HCT116 (cell line): ENCODE measurements around the gene ARHGAP28. TPM values are rescaled to one million over a fixed set of nuclear protein-coding genes. Genes with fewer than 3 reads are reported as not detected.

Experiments
- ATAC-seq: fragments of 200-7000 bp; cut with Tn5 transposase; 2 replicates; pipeline ENCODE4 v1.9.1; 2020; ENCODE audit warnings: mild to moderate bottlenecking, moderate library complexity
- BruUV-seq: library from RNA; stranded (reverse); fragments of 400-500 nt; replicated peaks from 2 replicates; lab custom pipeline; 2021; lab: Mats Ljungman, UMichigan
- CTCF ChIA-PET: fragments of 300-600 bp; sonication (Branson Sonifier 250); formaldehyde crosslinking; loops from one replicate; lab custom pipeline; 2021; ENCODE audit warnings: antibody characterized with exemption; lab: Charles Lee
- POLR2A ChIA-PET: fragments of 300-600, 350-600 bp; sonication (Branson Sonifier 250); formaldehyde crosslinking; loops from one replicate; lab custom pipeline; 2021; ENCODE audit warnings: antibody characterized with exemption; lab: Charles Lee
- RAD21 ChIA-PET, 2 experiments: fragments of 300-600 bp; sonication (Branson Sonifier 250); formaldehyde crosslinking; loops; one replicate each; lab custom pipeline; 2023; ENCODE audit warnings: low total read pairs in 2 of 2; ENCODE audit not compliant: uncharacterized antibody in 2 of 2, unreplicated experiment in 2 of 2, low non-redundant PET in 1 of 2; lab: Charles Lee
- DNase-seq: peaks from one replicate; pipeline ENCODE4 v3.0.0-alpha.2; 2010; ENCODE audit warnings: low read depth, low spot score
- H2AFZ ChIP-seq: fragments of 200-600 bp; shearing (Covaris generic), sonication (generic); 2 replicates; pipeline ENCODE4 v1.6.1; 2017; ENCODE audit warnings: low read depth, mixed run types, mixed read lengths, antibody characterized with exemption, low read length; ENCODE audit not compliant: poor library complexity, severe bottlenecking
- H3K27ac ChIP-seq: 2 replicates; pipeline ENCODE4 v1.5.1; 2012; ENCODE audit warnings: low read depth, low read length
- H3K27me3 ChIP-seq: fragments of 200-600 bp; sonication (generic); 2 replicates; pipeline ENCODE4 v1.6.1; 2016; ENCODE audit warnings: mixed run types, low read length, mixed read lengths; ENCODE audit not compliant: insufficient read depth
- H3K36me3 ChIP-seq, 2 experiments: fragments of 200-500 bp in 1 of 2; fragments of 200-600 bp in 1 of 2; sonication (Bioruptor generic) in 1 of 2; sonication (generic) in 1 of 2; 2 replicates each; pipeline versions ENCODE4 v1.5.1 to v1.6.1; 2014 to 2016; ENCODE audit warnings: low read length in 2 of 2, inconsistent platforms in 1 of 2, mixed read lengths in 1 of 2, mixed run types in 1 of 2; ENCODE audit not compliant: insufficient read depth in 2 of 2, control insufficient read depth in 1 of 2
- H3K4me1 ChIP-seq, 2 experiments: fragments of 200-600 bp in 1 of 2; sonication (generic) in 1 of 2; 2 replicates each; pipeline versions ENCODE4 v1.5.1 to v1.6.1; 2012 to 2017; ENCODE audit warnings: low read length in 2 of 2, inconsistent platforms in 1 of 2, mild to moderate bottlenecking in 1 of 2, mixed read lengths in 1 of 2, mixed run types in 1 of 2, moderate library complexity in 1 of 2; ENCODE audit not compliant: insufficient read depth in 2 of 2, control insufficient read depth in 1 of 2
- H3K4me2 ChIP-seq: fragments of 200-600 bp; sonication (generic); 2 replicates; pipeline ENCODE4 v1.6.1; 2017; ENCODE audit warnings: mixed run types, low read length, mixed read lengths
- H3K4me3 ChIP-seq, 2 experiments: fragments of 200-600 bp in 1 of 2; sonication (generic) in 1 of 2; replicated peaks in 1 of 2; 2 replicates each; pipeline ENCODE4 v1.5.1; 2011 to 2016; ENCODE audit warnings: low read length in 2 of 2, control low read depth in 1 of 2, low read depth in 1 of 2, mild to moderate bottlenecking in 1 of 2, mixed read lengths in 1 of 2, mixed run types in 1 of 2
- H3K79me2 ChIP-seq: fragments of 200-600 bp; sonication (generic); 2 replicates; pipeline ENCODE4 v1.6.1; 2017; ENCODE audit warnings: mild to moderate bottlenecking, mixed run types, low read length, moderate library complexity, mixed read lengths; ENCODE audit not compliant: insufficient read depth
- H3K9ac ChIP-seq: fragments of 200-600 bp; sonication (generic); 2 replicates; pipeline ENCODE4 v1.6.1; 2016; ENCODE audit warnings: low read length, mixed read lengths
- H3K9me2 ChIP-seq: fragments of 200-600 bp; sonication (generic), shearing (Covaris generic); 2 replicates; pipeline ENCODE4 v1.6.1; 2017; ENCODE audit warnings: mixed run types, mild to moderate bottlenecking, moderate library complexity; ENCODE audit not compliant: insufficient read depth
- H3K9me3 ChIP-seq, 2 experiments: fragments of 200-500 bp in 1 of 2; fragments of 200-600 bp in 1 of 2; sonication (Bioruptor generic) in 1 of 2; sonication (generic) in 1 of 2; 2 replicates each; pipeline ENCODE4 v1.6.1; 2014 to 2017; ENCODE audit warnings: low read length in 2 of 2, mixed read lengths in 2 of 2, inconsistent platforms in 1 of 2, low read depth in 1 of 2, mild to moderate bottlenecking in 1 of 2, mixed run types in 1 of 2, moderate library complexity in 1 of 2; ENCODE audit not compliant: control insufficient read depth in 1 of 2, insufficient read depth in 1 of 2
- H4K20me1 ChIP-seq: fragments of 200-600 bp; sonication (generic), shearing (Covaris generic); 2 replicates; pipeline ENCODE4 v1.6.1; 2017; ENCODE audit warnings: mixed run types, mild to moderate bottlenecking, moderate library complexity; ENCODE audit not compliant: insufficient read depth
- CBX3 ChIP-seq: IDR thresholded peaks from 2 replicates; pipeline ENCODE4 v1.6.1; 2012; ENCODE audit warnings: low read depth
- CEBPB ChIP-seq: IDR thresholded peaks from 2 replicates; pipeline ENCODE4 v1.6.1; 2012; ENCODE audit warnings: low read depth
- EGR1 ChIP-seq: IDR thresholded peaks from 2 replicates; pipeline ENCODE4 v1.6.1; 2012; ENCODE audit warnings: low read depth
- EZH2phosphoT487 ChIP-seq: fragments of 200-600 bp; IDR thresholded peaks from 2 replicates; pipeline ENCODE4 v1.6.1; 2018; ENCODE audit warnings: antibody characterized with exemption, borderline replicate concordance
- FOSL1 ChIP-seq: IDR thresholded peaks from 2 replicates; pipeline ENCODE4 v1.6.1; 2012; ENCODE audit warnings: low read depth
- POLR2A ChIP-seq: IDR thresholded peaks from 2 replicates; pipeline ENCODE4 v1.7.0; 2011; ENCODE audit warnings: borderline replicate concordance; ENCODE audit not compliant: insufficient read depth, insufficient read length; ENCODE audit errors: extremely low read depth
- POLR2AphosphoS5 ChIP-seq: IDR thresholded peaks from 2 replicates; pipeline ENCODE4 v1.6.1; 2011; ENCODE audit warnings: mild to moderate bottlenecking, low read depth, low read length, moderate library complexity
- RAD21 ChIP-seq: IDR thresholded peaks from 2 replicates; pipeline ENCODE4 v1.6.1; 2012; ENCODE audit warnings: low read depth, mild to moderate bottlenecking
- SIN3A ChIP-seq: IDR thresholded peaks from 2 replicates; pipeline ENCODE4 v1.6.1; 2012; ENCODE audit warnings: low read depth
- SP1 ChIP-seq: IDR thresholded peaks from 2 replicates; pipeline ENCODE4 v1.6.1; 2012; ENCODE audit warnings: low read depth
- SRF ChIP-seq: IDR thresholded peaks from 2 replicates; pipeline ENCODE4 v1.6.1; 2012; ENCODE audit warnings: low read depth
- TCF7L2 ChIP-seq: IDR thresholded peaks from 2 replicates; pipeline ENCODE4 v1.7.0; 2011; ENCODE audit warnings: borderline replicate concordance, inconsistent platforms; ENCODE audit not compliant: insufficient read depth, insufficient read length; ENCODE audit errors: extremely low read depth
- ZBTB33 ChIP-seq: IDR thresholded peaks from 2 replicates; pipeline ENCODE4 v1.6.1; 2011; ENCODE audit warnings: mild to moderate bottlenecking, low read length, moderate library complexity; ENCODE audit not compliant: insufficient replicate concordance; ENCODE audit errors: extremely low read depth
- ZFX ChIP-seq: fragments of 450-650 bp; IDR thresholded peaks from 2 replicates; pipeline ENCODE4 v1.6.1; 2017
- intact Hi-C: fragments of 100-400 bp; cut with micrococcal nuclease; formaldehyde crosslinking; loops from 2 replicates; pipeline ENCODE4 v1.10.0; 2022
- total RNA-seq: library from RNA; stranded (reverse); gene quantifications from one replicate; pipeline ENCODE4 v1.2.1, GENCODE V29; 2021; ENCODE audit not compliant: unreplicated experiment
- TF ChIP-seq, protein P1 (sequence below): IDR thresholded peaks from 2 replicates; pipeline ENCODE4 v1.6.1; 2012; ENCODE audit warnings: low read depth
- TF ChIP-seq, protein P2 (sequence below): IDR thresholded peaks from 2 replicates; pipeline ENCODE4 v1.6.1; 2012
- TF ChIP-seq, protein P3 (sequence below), 3 experiments: fragments of 200-600 bp in 1 of 3; sonication (generic) in 1 of 3; IDR thresholded peaks in 2 of 3; conservative IDR thresholded peaks in 1 of 3; 2 replicates each; pipeline ENCODE4 v1.5.1; 2012 to 2017; ENCODE audit warnings: low read depth in 2 of 3, low read length in 2 of 3, antibody characterized with exemption in 1 of 3, borderline replicate concordance in 1 of 3, control low read depth in 1 of 3, mild to moderate bottlenecking in 1 of 3, mixed read lengths in 1 of 3, mixed run types in 1 of 3, moderate library complexity in 1 of 3; ENCODE audit not compliant: insufficient read depth in 1 of 3

ARHGAP28 gene
- total RNA-seq, 1 experiment from 2014 or later = not detected

DNA sequence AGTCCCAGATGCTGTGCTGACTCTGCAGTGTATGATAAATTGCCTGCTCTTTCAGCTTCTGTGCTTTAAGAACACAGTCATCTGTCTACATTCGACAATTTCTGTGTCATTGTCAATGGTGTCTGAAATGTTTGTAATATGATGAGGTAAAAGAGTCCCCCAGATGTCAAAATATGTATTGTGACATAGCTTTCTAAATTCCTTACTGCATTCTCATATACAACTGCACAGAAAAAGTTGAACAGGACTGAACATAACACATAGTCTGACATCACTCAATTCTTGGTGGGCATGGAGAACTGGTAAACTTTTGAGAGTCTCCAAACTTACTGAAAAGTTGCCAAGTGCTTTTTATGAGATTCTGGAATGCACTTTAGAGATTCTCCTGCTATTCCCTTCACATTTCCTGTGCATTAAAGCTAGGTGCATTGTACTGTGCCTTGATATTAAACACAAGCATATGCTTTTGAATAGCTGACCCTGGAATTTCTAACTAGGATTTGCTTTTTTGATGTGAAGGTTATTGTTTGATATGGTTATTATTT, 48.1 kb upstream of the ARHGAP28 start:
- Histone ChIP-seq H3K27me3 (no peaks in the 10 kb centered on the region), H3K9ac (no peak overlapping the region), H3K36me3 (no peaks in the 10 kb centered on the region), H3K9me2 (no peaks in the 10 kb centered on the region), H4K20me1 (no peaks in the 10 kb centered on the region), H3K9me3 (peaks cover 7 to 34% of the 10 kb centered on the region in 2 experiments; a peak in 2 of 4 replicates), H3K4me3 (no peak overlapping the region), H3K4me1 (no peaks in the 10 kb centered on the region), H3K4me2 (no peak overlapping the region), H2AFZ (no peak overlapping the region), H3K79me2 (no peaks in the 10 kb centered on the region), H3K27ac (no peak overlapping the region)
- RAD21 ChIA-PET = no interaction called here
- no peak for TF ChIP-seq EZH2phosphoT487
- TF ChIP-seq, protein P1, sequence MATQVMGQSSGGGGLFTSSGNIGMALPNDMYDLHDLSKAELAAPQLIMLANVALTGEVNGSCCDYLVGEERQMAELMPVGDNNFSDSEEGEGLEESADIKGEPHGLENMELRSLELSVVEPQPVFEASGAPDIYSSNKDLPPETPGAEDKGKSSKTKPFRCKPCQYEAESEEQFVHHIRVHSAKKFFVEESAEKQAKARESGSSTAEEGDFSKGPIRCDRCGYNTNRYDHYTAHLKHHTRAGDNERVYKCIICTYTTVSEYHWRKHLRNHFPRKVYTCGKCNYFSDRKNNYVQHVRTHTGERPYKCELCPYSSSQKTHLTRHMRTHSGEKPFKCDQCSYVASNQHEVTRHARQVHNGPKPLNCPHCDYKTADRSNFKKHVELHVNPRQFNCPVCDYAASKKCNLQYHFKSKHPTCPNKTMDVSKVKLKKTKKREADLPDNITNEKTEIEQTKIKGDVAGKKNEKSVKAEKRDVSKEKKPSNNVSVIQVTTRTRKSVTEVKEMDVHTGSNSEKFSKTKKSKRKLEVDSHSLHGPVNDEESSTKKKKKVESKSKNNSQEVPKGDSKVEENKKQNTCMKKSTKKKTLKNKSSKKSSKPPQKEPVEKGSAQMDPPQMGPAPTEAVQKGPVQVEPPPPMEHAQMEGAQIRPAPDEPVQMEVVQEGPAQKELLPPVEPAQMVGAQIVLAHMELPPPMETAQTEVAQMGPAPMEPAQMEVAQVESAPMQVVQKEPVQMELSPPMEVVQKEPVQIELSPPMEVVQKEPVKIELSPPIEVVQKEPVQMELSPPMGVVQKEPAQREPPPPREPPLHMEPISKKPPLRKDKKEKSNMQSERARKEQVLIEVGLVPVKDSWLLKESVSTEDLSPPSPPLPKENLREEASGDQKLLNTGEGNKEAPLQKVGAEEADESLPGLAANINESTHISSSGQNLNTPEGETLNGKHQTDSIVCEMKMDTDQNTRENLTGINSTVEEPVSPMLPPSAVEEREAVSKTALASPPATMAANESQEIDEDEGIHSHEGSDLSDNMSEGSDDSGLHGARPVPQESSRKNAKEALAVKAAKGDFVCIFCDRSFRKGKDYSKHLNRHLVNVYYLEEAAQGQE = no peak
- TF ChIP-seq, protein P2, sequence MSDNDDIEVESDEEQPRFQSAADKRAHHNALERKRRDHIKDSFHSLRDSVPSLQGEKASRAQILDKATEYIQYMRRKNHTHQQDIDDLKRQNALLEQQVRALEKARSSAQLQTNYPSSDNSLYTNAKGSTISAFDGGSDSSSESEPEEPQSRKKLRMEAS = no peak
- TF ChIP-seq POLR2A = no peak
- TF ChIP-seq ZFX = no peak
- TF ChIP-seq TCF7L2 = no peak
- TF ChIP-seq POLR2AphosphoS5 = no peak
- TF ChIP-seq RAD21 = no peak
- TF ChIP-seq SP1 = no peak
- no peak for TF ChIP-seq SRF
- TF ChIP-seq ZBTB33 = no peak
- TF ChIP-seq EGR1 = no peak
- no peak for TF ChIP-seq CBX3
- TF ChIP-seq CEBPB = no peak
- TF ChIP-seq SIN3A = no peak
- TF ChIP-seq FOSL1 = no peak
- TF ChIP-seq, protein P3, sequence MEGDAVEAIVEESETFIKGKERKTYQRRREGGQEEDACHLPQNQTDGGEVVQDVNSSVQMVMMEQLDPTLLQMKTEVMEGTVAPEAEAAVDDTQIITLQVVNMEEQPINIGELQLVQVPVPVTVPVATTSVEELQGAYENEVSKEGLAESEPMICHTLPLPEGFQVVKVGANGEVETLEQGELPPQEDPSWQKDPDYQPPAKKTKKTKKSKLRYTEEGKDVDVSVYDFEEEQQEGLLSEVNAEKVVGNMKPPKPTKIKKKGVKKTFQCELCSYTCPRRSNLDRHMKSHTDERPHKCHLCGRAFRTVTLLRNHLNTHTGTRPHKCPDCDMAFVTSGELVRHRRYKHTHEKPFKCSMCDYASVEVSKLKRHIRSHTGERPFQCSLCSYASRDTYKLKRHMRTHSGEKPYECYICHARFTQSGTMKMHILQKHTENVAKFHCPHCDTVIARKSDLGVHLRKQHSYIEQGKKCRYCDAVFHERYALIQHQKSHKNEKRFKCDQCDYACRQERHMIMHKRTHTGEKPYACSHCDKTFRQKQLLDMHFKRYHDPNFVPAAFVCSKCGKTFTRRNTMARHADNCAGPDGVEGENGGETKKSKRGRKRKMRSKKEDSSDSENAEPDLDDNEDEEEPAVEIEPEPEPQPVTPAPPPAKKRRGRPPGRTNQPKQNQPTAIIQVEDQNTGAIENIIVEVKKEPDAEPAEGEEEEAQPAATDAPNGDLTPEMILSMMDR (IDR thresholded peaks at IDR 0.05 in 2 of 3, conservative IDR thresholded peaks at IDR 0.05 in 1 of 3; ENCODE audit: borderline replicate concordance in 1 of 3, insufficient read depth in 1 of 3, low read depth in 2 of 3, low read length in 2 of 3) = no peak
- BruUV-seq = no TSS peak
- ATAC-seq (no peak), DNase-seq (no peak)
- CTCF ChIA-PET = no interaction called here
- intact Hi-C loops = no loop called here
- POLR2A ChIA-PET = no interaction called here
